Lower leg skin (tissue), 3 donors: ENCODE measurements around the gene ARMC5.

Source experiments
- CTCF ChIP-seq, 3 donors: fragments of 450-650 bp; IDR thresholded peaks; one replicate each; pipeline ENCODE4 v1.5.1; 2016; ENCODE audit warnings: antibody characterized with exemption in 3 of 3, mild to moderate bottlenecking in 3 of 3, moderate library complexity in 2 of 3
- POLR2A ChIP-seq, 2 donors: fragments of 450-650 bp; IDR thresholded peaks; one replicate each; pipeline ENCODE4 v1.6.1; 2016 to 2017; ENCODE audit warnings: antibody characterized with exemption in 2 of 2, mild to moderate bottlenecking in 1 of 2, moderate library complexity in 1 of 2

- TF ChIP-seq CTCF (IDR thresholded peaks at IDR 0.05) (no peak), POLR2A (IDR thresholded peaks at IDR 0.05) (no peak)
Measured at GRCh38 chr16:31473264-31473984, 14.1 kb downstream of the ARMC5 start.
